GM19238 (cell line): ENCODE measurements around the gene MAST3.

Experiments
- DNase-seq: peaks from one replicate; pipeline ENCODE4 v3.0.0; 2011; ENCODE audit warnings: low spot score; ENCODE audit not compliant: insufficient read length

Gene MAST3

DNA sequence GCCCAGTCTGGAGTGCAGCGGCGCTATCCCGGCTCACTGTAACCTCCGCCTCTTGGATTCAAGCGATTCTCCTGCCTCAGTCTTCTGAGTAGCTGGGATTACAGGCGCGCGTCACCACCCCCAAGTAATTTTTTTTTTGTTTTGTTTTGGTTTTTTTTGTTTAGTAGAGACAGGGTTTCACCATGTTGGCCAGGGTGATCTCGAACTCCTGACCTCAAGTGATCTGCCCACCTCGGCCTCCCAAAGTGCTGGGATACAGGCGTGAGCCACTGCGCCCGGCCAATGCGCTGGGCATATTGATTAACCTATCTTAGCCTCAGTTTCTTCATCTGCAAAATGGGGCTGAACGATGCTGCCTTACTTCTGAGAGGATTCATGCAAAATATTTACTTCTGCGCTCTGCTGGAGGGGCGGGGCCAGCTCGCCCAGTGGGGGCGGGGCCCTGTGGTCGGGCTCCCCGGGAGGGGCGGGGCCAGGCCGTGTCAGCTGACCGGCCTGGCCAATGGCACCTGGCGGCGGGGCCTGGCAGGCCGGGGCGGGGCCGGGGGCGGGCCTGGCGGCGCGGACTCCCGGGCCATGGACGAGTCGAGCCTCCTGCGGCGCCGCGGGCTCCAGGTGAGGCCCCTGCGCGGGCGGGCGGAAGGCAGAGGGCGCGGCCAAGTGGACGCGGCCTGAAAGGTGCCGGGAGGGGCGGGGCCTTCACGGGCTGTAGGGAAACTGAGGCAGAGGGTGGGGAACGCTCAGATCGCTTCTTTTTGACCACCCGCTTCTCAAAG lies at the start of gene MAST3:
TSS of gene MAST3 (plus strand) at position 562 of the 776 bp plus-strand sequence. CDS start at position 577, 15 bp downstream.
- peak; percentile 95 for DNase-seq

DNA sequence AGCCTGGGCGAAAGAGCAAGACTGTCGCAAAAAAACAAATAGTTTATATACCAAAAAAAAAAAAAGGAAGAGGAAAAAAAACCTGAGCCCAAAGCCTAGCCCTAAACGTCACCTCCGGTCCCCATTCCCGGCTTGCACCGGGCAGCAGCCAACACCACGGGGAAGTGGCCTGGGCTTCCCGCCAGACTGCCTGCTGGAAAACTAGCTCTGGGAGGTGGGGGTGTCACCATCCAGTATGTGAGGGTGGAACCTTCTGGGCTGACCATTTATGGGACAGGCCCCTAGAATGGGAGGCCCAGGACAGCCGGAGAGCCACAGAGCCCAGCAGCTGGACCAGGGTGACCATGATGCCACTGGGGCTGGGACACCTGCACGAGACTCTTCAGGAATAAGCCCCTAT lies 48.2 kb upstream of the MAST3 start:
- DNase-seq = no peak

DNA sequence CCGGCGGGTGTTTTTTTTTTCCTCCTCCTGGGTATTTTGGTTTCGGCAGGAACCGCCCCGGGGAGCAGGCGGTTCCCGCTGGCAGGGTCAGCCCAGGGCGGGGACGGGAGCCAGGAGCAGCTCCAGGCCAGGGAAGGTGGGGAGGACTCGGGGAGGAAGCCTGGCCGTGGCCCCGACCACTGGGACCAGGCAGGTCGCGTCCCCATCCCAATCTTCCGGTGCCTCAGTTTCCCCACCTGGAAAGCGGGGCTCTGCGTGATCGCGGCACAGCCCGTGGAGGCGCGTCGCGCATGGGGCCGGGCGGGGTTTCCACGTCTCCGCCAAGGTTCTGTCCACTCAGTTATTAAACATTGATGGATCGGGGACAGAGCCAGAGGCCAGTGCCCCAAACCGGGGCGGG lies 45.7 kb upstream of the MAST3 start:
- no peak for DNase-seq

DNA sequence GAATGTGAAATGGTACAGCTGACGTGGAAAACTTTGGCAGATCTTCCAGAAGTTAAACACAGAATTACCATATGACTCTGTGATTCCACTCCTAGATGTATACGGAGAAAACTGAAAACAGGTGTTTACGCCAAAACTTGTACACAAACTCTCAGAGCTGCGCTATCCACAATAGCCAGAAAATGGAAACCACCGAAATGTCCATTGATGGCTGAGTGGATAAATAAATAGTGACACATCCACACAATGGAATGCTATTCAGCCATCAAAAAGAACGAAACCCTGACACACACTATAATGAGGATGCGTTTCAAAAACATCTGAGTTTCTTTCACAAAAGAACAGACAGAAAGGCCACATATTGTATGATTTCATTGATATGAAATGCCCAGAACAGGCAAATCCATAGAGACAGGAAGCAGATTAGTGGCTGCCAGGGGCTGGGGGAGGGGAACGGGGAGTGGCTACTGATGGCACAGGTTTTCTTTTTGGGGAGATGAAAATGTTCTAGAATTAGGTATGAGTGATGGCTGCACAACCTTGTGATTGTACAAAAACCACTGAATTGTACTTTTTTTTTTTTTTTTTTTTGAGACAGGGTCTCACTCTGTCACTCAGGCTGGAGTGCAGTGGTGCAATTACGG lies 43.9 kb upstream of the MAST3 start:
- no peak for DNase-seq

DNA sequence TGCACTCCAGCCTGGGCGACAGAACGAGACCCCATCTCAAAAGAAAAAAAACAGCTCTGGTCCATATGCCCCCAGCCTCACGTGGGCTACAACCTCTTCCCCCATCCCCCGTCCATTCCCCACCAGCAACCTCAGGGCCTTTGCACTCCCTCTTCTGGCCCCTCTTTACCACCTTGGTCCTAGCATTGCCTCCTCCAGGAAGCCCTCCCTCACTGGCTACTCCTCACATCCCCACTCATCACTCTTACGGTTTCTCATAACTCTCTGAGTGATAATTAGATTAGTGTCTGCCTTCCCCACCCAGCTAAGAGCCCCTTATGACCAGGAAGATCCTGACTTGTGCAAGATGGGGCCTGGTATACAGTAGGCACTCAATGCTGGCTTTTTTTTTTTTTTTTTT lies 41.6 kb upstream of the MAST3 start:
- no peak for DNase-seq

DNA sequence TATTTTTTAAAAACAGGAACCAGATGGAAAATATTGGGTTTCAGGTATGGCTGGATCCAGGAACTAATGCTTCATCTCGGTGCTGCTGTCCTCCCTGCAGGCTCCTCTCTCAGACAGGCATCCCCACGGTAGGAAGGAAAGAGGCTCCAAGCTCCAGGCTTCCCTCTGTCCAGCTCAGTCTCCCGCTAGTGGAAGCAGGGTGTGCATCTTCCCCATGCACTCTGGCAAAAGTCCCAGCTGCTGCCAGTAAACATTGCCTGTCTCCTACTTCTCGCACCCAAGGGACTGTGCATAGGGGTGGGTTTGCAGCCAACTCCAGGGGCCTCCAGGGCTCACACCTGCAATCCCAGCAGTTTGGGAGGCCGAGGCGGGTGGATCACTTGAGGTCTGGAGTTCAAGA lies 40.0 kb upstream of the MAST3 start:
- no peak for DNase-seq

DNA sequence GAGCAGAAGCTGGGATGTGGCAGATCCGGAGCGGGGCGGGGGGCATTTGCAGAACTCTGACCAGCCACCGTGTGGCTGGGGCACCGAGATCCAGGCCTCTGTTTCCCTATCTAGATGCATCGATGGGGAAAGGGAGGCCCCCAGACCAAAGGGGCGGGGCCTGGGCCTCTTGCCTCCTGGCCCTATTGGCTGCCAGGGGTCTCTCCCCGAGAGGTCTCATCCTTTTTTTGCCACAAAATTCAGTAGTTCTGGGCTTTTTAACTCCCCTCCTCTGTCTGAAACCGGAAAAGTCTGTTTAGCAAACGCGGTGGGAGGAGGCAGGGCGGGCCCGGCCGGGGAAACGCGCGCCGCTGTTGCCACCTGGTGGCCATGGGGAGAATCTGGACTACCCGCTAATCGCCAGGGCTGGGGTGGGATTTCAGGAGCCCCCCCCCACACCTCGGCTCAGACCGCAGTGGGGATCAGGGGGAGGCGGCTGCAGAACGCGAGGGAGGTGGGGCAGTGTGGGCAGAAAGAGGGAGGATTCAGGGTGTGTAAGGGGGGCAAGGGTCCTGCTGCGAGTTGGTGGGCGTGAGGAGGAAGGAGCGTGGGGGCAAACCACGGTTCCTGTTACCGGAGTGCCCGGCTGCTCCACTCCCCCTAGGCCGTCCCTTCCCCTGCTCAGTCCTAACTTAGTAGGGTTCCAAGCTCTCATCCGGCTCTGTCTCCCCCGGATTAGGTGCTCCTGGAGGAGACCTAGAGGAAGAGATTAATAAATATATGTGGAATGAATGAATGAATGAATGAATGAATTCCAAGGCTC lies 39.2 kb upstream of the MAST3 start:
- peak; percentile 85 for DNase-seq

DNA sequence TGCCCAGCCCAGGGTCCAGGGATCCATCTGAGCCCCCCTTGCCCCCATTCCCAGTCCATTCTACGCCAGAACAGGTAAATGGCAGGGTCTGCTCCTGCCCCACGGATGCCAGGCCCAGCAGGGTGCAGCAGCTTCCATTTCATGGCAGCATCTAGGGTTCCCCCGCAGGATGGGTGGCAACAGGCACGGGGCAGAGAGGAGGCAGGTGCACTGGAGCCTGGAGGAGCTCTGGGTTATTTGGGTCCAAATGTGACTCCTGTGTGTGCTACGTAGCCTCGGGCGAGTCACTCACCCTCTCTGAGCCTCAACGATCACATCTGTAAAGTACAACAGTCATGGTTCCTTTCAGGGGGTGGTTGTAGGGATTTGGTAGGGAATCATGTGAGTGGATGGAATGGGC lies 38.3 kb upstream of the MAST3 start:
- DNase-seq = no peak

DNA sequence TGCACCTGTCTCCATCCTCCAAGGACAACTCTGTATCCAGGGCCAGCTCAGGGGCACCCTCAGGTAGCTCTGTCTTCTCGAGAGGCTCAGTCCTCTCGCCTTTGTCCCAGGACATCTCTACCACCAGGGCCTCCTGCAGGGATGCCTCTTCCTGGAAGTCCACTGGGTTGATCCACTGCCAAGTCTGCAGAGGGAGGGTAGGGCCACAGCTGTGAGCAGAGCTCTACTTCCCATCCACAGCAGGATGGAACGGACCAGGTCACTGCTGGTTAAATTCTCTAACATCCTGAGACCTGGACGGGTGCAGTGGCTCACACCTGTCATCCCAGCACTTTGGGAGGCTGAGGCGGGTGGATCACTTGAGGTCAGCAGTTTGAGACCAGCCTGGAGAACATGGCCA lies 37.7 kb upstream of the MAST3 start:
- DNase-seq = no peak

DNA sequence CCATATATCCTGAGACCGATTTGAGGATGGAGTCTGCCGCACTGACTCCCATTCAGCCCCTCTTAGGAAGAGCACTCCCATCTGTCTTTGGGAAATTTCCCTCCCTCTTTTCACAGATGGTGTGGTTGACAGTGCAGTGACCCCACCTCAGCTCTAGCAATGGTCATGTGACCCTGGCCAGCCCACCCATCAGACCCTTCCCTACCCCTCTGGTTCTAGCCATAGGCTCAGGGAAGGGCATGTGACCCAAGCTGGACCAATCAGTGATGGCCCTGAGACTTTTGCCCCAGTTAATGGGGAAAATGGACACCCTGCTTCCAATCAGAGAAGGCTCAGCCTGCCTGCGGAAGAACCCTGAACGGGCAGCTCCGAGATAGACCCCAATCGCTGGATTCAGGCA lies 37.1 kb upstream of the MAST3 start:
- no peak for DNase-seq

DNA sequence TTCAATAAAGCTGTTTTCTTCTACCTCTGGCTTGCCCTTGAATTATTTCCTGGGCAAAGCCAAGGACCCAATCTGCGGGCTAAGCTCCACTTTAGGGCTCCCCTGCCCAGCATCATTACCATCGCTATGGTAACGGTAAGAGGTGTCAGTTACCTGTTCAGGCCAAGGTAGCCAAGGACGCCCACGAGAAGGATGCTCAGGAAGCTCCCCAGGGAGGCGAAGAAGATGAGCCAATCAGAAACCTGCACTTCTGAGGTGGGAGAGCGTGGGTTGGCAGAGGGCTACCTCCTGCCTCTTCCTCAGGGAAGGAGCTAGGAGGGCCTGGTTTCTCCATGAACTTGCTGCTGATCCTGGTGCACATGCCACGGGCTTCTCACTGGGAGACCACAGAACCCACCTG lies 35.5 kb upstream of the MAST3 start:
- DNase-seq = no peak

DNA sequence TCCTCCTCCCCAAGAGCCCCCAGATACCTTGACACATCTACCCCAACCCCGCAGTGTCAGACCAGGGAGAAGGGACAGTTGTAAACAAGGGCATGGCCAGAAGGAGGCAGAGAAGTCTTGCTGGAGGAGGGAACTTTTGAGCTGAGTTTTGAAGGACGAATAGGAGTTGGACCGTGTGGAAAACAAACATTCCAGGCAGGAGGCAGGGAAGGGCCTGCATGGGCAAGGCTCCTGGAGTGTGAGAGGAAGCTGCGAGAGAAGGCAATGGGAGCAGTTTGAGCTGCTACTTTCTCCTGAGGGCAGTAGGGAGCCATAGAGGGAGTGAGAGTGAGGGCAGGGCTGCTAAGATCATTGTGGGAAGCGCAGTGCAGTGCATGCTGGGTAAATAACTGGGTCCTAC lies 34.1 kb upstream of the MAST3 start:
- DNase-seq = no peak

DNA sequence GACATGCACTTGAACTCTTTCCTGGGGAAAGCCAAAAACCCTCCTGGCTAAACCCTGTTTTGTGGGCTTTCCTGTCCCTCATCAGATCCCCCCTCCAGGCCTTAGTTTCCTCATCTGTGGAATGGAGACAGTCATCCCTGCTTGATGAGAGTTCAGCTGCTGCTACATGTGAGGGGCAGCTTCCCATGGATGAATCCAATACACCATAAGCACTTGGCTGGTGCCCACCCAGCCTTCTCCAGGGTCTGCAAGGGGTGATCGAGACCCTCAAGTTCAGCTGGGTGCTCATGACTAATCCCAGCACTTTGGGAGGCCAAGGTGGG lies 32.4 kb upstream of the MAST3 start:
- no peak for DNase-seq

DNA sequence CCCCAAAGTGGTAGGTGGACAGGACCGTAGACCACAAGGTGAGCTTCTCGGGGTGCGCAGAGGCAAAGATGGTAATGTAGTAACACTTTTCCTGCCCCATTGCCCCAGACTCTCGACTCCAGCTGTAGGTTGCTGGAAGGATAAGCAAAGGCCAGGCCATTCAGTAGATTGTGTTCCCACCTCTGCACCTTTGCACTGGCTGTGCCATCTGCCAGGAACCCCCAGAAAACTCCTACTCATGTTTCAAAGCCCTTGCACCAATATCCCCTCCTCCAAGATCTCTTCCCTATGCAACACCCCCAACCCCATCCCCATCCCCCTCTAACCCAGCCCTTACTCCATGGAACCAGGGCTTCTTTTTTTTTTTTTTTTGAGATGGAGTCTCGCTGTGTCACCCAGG lies 29.2 kb upstream of the MAST3 start:
- DNase-seq = no peak

DNA sequence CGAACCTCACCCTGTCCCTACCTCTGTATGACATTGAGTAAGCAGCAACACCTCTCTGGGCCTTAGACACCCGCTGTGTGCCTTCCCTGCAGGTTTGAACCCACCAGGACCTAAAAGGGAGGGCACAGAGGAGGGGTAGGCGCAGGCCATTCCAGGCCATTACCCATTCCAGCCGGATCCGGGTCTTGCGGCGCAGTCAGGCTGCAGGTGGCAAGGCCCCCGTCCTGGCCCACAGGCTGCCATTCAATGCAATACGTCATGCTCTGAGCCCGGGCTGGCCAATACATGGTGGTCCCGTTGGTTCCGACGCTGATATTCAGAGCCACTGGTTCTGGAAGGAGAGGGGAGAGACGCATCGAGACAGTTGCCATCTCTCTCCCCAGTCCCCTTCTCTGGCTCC lies 28.2 kb upstream of the MAST3 start:
- DNase-seq = no peak

DNA sequence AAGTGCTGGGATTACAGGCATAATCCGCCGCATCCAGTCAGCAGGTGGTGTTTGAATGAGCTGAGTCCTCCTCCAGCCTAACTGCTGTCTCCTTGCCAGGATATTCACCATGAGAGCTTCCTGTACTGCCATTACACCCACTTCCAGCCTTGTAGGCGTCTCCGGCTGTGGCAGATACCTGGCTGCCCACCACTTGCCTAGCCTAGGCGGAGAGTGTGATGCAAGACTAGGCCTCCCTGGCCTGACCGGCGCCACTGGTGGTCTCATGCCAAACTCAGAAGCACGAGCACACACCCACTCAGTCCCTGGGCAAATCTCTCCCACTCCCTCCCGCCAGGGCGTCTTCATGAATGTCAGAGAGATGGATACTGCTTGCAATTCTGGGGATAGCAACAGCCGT lies 27.4 kb upstream of the MAST3 start:
- no peak for DNase-seq

DNA sequence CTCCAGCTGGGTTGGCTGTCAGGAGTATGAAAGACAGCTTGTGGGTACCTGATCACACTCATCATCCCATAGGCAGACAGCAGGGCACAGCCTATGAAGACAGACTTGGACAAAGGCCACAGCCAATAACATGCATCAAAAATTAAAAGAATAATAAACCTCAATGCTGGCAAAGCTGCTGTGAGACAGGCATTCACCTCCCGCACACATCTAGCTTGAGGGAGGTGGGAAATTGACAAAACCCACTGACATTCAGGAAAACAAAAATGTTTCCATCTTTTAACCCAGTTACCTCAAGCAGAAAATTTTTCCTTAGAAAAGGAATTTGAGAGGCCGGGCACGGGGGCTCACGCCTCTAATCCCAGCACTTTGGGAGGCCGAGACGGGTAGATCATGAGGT lies 25.2 kb upstream of the MAST3 start:
- DNase-seq = no peak

DNA sequence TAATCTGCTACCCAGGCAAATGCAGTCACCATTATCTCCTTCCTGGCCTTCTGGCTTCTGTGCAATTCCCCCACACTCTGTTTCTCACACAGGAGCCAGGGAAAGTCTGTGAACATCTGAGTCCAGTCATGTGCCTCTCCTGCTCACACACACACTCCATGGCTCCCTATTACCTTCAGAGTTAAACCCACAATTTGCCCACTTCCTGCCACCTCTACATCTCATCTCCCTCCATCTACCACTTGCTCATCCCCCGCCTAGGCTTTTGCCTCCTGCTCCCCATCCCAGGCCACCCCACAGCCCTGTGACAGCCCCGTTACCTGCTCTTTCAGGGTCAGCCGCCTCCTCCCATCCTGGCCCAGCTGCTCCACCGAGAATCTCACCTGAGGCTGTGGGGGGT lies 24.4 kb upstream of the MAST3 start:
- no peak for DNase-seq

DNA sequence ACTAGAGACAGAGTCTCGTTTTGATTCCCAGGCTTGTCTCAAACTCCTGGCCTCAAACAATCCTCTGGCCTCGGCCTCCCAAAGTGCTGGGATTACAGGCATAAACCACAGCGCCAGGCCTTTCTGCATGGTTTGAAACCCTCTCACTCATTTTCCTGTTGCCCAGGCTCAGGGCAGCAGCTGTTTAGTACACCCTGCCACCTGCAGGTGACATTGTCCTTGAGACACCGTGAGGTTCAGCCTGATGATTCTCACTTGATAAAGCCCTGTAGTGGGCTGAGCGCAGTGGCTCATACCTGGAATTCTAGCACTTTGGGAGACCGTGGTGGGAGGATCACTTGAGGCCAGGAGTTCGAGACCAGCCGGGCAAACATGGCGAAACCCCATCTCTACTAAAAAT lies 23.4 kb upstream of the MAST3 start:
- no peak for DNase-seq

DNA sequence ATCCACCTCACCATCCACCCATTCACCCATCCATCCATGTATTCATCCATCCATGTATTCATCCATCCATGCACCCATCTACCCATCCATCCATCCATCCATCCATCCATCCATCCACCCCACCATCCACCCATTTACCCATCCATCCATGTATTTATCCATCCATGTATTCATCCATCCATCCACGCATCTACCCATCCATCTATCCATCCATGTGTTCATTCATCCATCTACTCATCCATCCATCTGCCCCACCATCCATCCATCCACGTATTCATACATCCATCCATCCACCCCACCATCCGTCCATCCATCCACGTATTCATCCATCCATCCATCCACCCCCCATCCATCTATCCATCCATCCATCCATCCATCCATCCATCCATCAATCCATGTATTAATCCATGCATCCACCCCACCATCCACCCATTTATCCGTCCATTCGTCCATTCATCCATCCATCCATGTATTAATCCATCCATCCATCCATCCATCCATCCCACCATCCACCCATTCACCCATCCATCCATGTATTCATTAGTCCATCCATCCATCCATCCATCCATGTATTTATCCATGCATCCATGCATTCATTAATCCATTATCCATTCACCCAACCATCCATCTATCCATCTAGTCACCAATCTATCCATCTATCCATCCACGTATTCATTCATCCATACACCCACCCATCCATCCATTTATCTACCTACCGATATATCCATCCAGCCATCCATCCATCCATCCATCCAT lies 13.5 kb upstream of the MAST3 start:
- no peak for DNase-seq

DNA sequence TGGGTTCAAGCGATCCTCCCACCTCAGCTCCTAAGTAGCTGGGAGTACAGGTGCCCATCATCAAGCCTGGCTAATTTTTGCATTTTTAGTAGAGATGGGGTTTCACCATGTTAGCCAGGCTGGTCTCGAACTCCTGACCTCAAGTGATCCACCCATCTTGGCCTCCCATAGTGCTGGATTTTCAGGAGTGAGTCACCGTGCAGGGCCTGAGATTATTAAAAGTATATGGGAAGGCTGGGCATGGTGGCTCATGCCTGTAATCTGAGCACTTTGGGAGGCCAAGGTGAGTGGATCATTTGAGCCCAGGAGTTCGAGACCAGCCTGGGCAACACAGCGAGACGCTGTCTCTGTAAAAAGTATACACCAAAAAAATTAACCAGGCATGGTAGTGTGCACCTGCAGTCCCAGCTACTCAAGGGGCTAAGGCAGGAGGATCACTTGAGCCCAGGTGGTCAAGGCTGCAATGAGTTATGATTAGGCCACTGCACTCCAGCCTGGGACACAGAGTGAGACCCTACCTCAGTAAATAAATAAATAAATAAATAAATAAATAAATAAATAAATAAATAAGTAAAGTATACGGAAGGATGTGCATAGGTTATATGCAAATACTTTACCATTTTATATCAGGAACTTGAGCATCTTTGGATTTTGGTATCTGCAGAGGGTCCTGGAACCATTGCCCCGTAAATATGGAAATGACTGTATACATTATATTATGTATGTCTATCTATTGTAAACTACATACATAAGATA lies 11.7 kb upstream of the MAST3 start:
- no peak for DNase-seq
